Measurements from ENCODE around the gene NFE2L3. TPM values are rescaled to one million over a fixed set of nuclear protein-coding genes. Genes with fewer than 3 reads are reported as not detected.

Gene NFE2L3
- total RNA-seq, 4 donors from 2014 or later = 2.0 to 8.4 (median 5.6) TPM

GRCh38 chr7:26178272-26178960 is 26.4 kb downstream of the NFE2L3 start:
- Histone ChIP-seq H3K27ac (no peak overlapping the region), H3K4me1 (peaks cover 0 to 20% (median 0%) of the 10 kb centered on the region in 3 donors), H3K36me3 (peaks cover 0 to 3% (median 0%) of the 10 kb centered on the region in 3 donors), H3K9me3 (no peaks in the 10 kb centered on the region), H3K27me3 (no peaks in the 10 kb centered on the region), H3K4me3 (no peak overlapping the region)
- TF ChIP-seq POLR2A (IDR thresholded peaks at IDR 0.05) (no peak), CTCF (IDR thresholded peaks at IDR 0.05) (no peak)
- intact Hi-C loops (cut with DNase I) = no loop called here
- 72 to 78% methylated on average over 7 of the region's 7 CpGs for WGBS, 2 donors
- DNase-seq = no peak

GRCh38 chr7:26179422-26179821 is 27.4 kb downstream of the NFE2L3 start:
- intact Hi-C loops (cut with DNase I) = no loop called here
- Histone ChIP-seq H3K36me3 (peaks cover 0 to 3% (median 0%) of the 10 kb centered on the region in 3 donors), H3K27me3 (no peaks in the 10 kb centered on the region), H3K27ac (no peak overlapping the region), H3K4me1 (peaks cover 0 to 20% (median 0%) of the 10 kb centered on the region in 3 donors), H3K4me3 (no peak overlapping the region), H3K9me3 (no peaks in the 10 kb centered on the region)
- no peak for DNase-seq
- WGBS, 2 donors = 65 to 75% methylated on average over 5 of the region's 5 CpGs
- TF ChIP-seq CTCF (IDR thresholded peaks at IDR 0.05) (no peak), POLR2A (IDR thresholded peaks at IDR 0.05) (no peak)

- no peak overlapping the region for H3K4me3 ChIP-seq
- H3K36me3 ChIP-seq = peaks cover 0 to 3% (median 0%) of the 10 kb centered on the region in 3 donors
- no peak for DNase-seq
- H3K9me3 ChIP-seq = no peaks in the 10 kb centered on the region
- H3K27me3 ChIP-seq = no peaks in the 10 kb centered on the region
- WGBS, 2 donors = 48 to 67% methylated on average over 8 of the region's 8 CpGs
- intact Hi-C loops (cut with DNase I) = no loop called here
- TF ChIP-seq CTCF (IDR thresholded peaks at IDR 0.05) (no peak), POLR2A (IDR thresholded peaks at IDR 0.05) (no peak)
- H3K27ac ChIP-seq = no peak overlapping the region
- peaks cover 0 to 20% (median 0%) of the 10 kb centered on the region in 3 donors for H3K4me1 ChIP-seq
Measured at GRCh38 chr7:26179826-26180497, 28.0 kb downstream of the NFE2L3 start.

GRCh38 chr7:26180792-26181198 is 28.8 kb downstream of the NFE2L3 start:
- H3K4me1 ChIP-seq = peaks cover 0 to 20% (median 0%) of the 10 kb centered on the region in 3 donors
- no peak for TF ChIP-seq POLR2A (IDR thresholded peaks at IDR 0.05)
- TF ChIP-seq CTCF (IDR thresholded peaks at IDR 0.05) = no peak
- no peaks in the 10 kb centered on the region for H3K9me3 ChIP-seq
- WGBS, 2 donors = 62 to 63% methylated on average over 5 of the region's 5 CpGs
- peaks cover 0 to 3% (median 0%) of the 10 kb centered on the region in 3 donors for H3K36me3 ChIP-seq
- no peak overlapping the region for H3K4me3 ChIP-seq
- no peaks in the 10 kb centered on the region for H3K27me3 ChIP-seq
- no peak for DNase-seq
- intact Hi-C loops (cut with DNase I) = no loop called here
- no peak overlapping the region for H3K27ac ChIP-seq

Data from esophagus squamous epithelium (tissue), 5 donors.